Measurements from ENCODE around the gene PDZD4.

DNA sequence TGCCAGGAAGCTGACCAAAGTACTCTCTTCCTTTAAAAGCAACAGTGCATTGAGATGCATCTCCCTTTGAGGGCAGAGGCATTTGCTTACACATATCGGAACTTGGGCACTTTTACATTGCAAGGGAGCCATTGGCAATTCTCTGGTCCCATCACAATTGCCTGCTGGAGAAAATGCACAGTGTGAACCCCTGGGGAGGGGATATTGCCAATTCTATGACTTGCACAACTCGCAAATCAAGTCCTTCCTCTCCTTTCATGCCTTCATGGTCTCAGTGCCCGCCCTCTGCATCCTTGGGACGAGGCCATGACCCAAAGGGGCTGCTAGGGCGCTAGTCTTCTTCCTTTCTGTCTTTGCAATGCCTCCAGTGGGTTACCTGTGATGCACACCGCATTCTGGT lies 14.9 kb upstream of the PDZD4 start:
- TF ChIP-seq POLR2AphosphoS5 (IDR thresholded peaks at IDR 0.05; ENCODE audit: low read depth, low read length) (no peak), TAF1 (IDR thresholded peaks at IDR 0.05; ENCODE audit: borderline replicate concordance, insufficient read depth, low read length) (no peak)
